GM19238 (cell line): ENCODE measurements around the gene NMNAT2.
"Not testable (repeated sequence)": the region's sequence is repeated elsewhere in the genome, so short reads cannot be mapped to it uniquely, and the experiment has no call there.

Source experiments
- DNase-seq: peaks from one replicate; pipeline ENCODE4 v3.0.0; 2011; ENCODE audit warnings: low spot score; ENCODE audit not compliant: insufficient read length

The NMNAT2 gene

DNA sequence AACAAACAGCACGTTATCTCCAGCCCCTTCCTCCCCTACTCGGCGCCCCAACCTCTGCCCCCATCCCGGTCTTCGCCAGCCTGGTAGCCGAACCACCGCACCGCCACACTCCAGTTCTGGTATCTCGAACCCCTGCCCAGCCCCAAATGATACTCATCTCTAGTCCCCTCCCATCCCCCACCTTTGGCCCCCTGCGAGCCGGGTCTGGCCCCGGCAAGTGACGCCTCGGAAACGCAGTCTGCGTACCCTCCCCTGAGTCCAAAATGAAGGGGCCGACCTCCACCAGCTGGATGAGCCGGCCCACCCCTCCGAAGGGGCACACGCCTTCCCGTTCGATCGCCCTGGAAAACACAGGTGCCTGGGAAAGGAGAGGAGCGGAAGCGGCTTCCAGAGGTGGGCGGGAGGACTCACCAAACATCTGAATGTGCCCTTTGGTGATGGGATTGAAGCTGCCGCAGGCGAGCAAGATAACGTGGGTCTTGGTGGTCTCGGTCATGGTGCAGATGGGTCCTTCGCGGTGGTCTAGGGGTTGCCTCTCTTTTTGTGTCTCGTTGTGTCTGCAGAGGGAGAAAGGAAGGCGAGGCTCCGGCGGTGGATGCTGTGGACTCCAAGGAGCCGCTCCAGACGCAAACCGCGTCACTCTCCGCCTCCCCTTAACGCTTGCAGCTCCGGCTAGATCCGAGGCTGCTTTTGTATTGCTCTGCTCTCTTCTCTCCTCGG is at the start of gene NMNAT2:
Gene NMNAT2 (minus strand): TSS at position 609 of the 720 bp plus-strand sequence. CDS start 113 bp downstream, at position 496.
- DNase-seq: no peak

DNA sequence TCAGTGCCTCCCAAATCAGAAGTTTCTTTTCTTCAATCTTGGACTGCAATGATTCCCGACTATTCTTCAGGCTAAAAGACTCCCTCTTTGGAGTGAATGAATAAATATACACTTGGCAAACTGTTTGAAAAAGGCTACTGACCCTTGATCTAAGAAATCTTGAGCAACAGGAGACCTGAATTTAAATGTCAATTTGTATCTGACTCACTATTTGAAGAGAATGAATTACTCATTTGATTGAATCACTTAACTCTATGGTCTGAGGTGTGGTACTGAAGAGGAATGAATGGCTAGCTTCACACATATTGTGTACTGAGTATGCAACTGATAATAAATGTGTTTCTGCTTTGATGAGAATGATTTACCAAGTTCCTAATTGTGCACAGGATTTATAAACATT is 49.5 kb upstream of the NMNAT2 start:
- no peak for DNase-seq

DNA sequence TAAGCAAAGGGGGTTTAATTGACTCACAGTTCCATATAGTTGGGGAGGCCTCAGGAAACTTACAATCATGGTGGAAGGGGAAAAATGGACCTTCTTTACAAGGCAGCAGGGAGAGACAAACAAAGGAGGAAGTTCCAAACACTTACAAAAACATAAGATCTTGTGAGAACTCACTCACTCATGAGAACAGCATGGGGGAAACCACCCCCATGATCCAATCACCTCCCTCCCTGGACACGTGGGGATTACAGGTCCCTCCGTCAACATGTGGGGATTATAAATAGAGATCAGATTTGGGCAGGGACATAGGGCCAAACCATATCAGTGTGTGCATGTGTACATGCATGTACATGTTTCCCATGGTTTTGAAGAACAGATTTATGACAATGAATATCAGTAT is 48.6 kb upstream of the NMNAT2 start:
- DNase-seq: no peak

DNA sequence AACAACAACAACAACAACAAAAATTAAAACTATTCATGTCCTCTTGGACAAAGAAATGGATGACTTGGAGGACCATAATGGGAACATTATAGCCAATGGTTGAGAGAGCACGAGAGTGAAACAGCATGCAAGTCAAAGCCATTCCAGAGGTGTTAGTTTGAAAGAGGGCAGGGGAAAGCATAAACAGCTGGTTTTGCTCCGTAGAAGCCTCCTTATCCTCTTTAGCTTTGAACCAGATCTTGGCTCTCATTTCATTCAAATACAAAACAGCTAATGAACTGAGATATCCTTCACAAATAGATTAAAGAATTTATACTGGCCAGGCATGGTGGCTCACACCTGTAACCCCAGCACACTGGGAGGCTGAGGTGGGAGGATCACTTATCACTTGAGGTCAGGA is 45.4 kb upstream of the NMNAT2 start:
- DNase-seq: no peak

DNA sequence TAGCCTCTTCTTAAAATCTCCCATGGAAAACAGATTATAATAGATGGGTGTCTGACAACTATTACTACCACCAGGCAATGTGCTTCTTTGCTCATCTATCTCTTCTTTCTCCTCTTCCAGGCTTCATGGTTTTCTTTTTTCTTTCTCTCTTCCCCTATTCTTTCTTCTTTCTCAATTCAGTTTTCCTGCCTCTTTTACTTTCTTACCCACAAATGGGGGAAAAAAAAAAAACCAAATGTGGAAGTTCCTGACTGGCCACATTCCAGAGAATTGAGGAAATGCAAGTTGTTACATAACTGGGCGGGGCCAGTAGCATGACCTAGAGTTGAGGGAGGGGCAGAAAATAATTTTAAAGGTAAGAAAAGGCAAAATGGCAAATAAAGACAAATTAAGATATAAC is 43.2 kb upstream of the NMNAT2 start:
- DNase-seq: no peak

DNA sequence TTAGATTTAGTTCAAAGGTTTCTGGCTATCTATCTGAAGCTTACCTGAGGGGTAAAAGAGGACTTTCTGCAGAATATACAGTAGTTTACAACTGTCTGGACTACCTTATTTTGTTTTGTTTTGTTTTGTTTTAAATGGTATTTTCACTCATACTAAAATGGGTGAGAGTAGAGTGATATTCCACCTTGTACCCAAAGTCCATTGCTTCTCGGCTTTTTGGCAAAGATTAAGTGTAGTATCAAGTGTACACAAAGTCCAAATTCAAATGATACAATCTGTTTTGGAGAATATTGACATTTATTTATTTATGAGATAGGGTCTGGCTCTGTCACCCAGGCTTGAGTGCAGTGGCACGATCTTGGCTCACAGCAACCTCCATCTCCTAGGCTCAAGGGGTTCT is 42.4 kb upstream of the NMNAT2 start:
- DNase-seq: no peak

DNA sequence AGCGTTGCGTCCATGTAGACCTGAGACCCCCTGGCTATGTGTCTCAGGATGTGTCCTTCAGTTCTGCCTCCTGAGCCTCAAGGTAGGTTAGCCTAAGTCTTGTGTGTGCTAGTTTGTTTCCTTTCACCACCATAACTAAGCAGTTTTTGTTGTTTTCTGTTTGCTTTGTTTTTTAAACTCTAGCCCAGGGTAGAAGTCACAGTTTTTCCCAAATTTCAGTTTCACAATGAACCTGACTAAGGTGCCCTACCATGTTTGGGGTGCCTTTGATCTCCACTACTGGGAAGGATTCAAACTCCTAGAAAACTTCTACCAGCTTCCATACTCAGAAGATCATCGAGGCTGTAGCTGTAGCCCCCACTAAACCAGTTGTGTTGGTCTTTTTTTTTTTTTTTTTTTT is 39.3 kb upstream of the NMNAT2 start:
- no peak for DNase-seq

DNA sequence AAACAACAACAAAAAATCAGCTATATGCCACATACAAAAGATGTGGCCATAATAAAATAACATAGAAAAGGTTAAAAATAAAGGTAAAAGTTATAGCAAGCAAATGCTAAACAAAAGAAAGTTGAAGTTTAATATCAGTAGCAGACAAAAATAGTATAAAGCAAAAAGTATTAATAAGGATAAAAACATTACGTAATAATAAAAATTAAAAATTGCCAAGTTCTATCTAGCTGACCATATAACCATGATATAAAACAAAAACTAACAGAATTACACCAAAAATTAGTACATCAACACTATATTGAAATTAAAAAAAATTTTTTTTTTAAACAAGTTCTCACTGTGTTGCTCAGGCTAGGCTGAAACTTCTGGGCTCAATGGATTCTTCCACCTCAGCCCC is 38.6 kb upstream of the NMNAT2 start:
- DNase-seq: no peak

DNA sequence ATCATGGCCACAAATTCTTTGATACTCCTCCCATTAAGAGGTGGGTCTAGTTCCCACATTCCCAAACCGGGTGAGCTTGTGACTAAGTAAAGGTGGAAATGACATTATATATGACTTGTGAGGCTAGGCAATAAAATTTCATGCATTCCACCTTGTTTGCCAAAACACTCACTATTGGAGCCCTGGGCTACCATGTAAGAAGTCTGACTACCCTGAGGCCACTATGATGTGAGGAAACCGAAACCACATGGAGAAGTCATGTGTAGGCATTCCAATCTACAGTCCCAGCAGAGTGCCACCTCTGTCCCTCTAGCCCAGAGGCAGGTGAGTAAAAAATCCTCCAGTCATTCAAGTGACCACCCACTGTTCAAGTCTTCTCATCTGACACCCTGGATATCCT is 36.2 kb upstream of the NMNAT2 start:
- DNase-seq: no peak

DNA sequence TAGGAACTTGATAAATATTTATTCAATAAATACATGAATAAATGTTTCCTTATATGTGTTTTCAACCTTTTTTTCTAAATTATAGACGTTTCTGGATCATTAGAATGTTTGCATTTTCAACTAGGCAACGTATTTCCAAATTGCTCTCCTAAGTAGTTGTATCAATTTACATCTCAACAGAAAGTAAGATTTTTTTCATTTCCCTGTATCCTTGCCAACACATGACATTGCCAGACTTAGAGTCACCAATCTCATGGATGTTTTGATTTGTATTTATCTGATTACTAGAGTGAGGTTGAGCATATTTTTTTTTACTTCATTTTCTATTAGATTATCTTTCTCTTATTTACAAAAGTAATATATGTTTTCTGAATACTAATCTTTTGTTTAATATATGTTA is 31.9 kb upstream of the NMNAT2 start:
- DNase-seq: no peak

DNA sequence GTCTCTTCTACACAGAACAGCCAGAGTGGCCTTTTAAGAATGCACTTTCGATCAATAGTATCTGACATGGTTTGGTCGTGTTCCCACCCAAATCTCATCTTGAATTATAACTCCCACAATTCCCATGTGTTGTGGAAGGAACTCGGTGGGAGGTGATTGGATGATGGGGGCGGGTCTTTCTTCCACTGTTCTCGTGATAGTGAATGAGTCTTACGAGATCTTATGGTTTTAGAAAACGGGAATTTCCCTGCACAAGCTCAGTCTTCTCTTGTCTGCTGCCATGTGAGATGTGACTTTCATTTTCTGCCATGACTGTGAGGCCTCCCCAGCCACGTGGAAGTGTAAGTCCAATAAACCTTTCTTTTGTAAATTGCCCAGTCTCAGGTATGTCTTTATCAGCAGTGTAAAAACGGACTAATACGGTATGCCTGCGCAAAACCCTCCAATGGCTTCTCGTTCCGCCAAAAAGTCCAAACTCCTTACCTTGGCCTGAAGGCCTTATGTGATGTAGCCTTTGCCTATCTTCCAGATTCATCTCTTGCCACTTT is 31.1 kb upstream of the NMNAT2 start:
- DNase-seq: no peak

DNA sequence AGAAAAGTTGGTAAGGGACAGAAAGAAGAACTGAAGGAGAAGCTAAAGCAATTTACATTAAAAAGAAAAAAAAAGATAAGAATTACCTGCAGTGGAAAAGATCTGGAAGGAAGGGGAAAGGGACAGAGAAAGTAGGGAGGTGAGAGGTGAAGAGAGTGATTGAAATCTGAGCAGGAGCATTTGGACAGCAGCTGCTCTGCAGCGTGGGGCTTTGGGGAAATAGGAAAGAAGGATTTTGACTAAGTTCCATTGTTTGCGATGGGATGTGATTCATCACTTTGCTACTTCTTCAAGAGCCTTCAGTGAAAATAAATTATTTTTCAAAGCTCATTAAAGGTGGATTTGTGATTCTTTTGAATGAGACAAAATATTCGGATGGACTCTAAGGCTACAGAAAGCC is 26.1 kb upstream of the NMNAT2 start:
- DNase-seq: no peak

DNA sequence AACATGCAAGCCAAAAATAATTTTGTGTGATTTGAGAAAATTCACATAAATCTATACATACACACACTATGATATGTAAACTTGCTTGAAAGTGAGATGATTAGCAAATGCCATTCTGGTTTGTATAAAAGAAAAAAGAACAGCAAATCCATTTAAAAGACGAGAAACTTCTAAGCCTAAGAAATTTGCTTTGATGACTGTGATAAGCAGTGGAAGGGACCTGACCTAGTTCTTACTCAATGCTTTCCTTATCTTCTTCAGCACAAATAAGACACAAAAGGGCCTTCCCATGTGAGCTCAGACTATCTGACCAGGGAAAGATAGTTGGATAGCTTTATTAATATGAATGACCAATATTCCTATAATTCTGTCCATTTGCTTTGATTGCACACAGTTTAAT is 25.3 kb upstream of the NMNAT2 start:
- DNase-seq: no peak

DNA sequence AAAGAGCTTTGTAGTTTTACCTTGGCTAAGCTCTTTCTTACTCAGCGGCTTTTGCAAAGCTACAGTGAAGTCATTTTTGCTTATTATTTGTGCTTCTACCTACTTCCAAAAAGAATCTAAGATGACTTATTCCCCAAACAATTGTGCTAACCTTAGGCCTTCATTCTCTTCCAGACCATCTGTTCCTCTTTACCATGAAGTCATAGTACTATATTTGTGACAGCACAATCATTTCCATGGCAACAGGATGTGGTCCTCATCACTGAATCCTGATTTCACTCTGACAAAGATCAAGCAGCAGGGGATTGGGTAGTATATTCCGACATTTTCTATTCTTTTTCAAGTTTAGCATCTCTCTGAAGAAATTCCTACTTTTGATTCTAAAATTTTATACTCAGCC is 24.8 kb upstream of the NMNAT2 start:
- no peak for DNase-seq

DNA sequence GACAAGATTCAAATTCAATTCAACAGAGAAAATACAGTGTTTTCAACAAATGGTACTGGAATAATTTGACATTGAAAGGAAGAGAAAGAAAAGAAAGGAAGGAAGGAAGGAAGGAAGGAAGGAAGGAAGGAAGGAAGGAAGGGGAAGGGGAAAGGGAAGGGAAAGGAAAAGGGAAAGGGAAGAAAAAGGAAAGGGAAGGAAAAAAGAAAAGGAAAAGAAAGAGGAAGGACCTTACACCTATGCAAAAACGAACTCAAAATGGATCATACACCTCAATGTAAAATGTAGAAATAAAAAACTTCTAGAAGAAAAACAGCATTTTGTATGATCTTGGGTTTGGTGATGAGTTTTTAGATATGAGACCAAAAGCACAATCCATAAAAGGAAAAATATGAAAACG is 19.9 kb upstream of the NMNAT2 start:
- no peak for DNase-seq

DNA sequence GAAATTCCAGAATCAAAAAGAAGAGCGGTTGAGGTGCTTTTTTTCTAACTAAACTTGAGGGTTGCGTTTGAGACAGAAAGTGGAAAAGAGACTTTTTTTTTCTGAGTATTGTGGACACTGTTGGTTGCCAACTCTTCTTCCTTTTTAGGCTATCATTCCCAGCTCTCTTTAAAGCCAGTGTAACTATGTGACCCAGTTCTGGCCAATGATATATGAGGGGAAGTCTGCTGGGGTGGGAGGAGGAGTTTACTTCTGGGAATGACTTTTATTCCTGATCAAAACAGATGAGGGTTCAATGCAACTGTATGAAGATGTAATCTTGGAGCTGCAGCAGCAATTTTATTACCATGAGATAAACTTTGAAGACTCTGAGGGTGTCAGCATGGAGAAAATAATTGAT is 17.3 kb upstream of the NMNAT2 start:
- DNase-seq: no peak

DNA sequence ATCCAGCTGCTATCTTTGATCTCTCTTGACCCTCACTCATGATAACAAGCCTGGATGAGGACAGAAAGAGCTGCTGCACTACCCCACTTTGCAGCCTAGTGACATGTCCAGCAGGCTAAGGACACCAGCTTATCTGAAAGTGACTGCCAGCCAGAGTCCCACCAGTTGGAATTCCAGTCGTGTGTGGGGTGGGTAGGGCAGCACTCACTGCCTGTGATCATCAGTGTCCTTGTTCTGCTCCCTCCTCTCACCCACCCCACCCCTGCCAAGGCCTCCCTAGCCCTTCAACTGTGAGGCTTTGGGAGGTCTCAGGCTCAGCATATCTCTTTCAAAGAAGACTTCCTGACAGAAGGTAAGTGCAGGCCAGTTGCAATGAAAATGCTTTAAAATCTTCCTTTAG is 15.5 kb upstream of the NMNAT2 start:
- no peak for DNase-seq

DNA sequence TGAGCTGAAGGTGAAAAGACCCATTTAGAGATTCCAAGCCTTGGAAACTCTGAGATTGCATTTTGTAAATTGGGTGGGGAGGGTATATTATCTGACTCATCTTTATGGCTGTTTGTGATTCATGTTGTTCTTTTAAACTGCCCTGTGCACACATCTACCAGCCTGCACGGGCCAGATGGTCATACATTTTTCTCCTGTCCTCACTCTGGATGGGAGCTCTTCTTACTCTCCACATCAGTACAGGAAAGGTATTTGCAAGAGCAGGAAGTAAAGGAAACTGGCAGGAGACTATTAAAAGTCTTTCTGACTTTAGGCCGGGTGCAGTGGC is 14.3 kb upstream of the NMNAT2 start:
- DNase-seq: no peak

DNA sequence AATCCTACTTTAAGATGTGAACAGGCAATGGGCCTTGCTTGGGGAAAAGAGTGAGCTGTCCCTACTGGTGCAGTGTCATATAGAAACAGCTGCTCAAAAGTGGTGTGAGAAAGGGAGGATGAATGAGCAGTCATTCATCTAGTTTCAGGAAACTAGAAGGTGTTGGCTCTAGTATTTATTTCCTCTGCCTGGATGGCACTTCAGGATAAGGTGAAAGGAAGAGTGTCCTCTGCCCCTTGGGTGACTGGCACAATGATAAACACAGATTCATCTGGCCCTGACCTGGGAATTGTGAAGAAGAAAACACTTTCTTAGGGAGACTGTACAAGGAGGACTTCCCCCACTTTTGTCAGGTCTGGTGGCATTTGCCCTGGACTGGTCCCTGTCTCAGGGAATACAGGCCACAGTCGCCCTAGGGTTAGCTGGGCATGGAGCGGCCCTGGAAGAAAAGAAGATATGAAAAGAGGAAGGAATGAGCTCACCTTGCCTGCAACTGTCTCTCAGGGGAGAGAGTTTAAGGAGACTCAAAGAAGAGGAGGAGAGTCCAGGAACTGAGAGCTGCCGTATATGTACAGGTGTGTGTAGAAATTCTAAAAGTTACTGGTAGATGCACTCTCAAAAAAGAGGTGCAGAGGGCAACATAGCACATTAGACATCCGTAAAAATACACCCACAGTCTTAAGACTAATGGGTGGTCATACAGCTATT is 13.8 kb upstream of the NMNAT2 start:
- no peak for DNase-seq

DNA sequence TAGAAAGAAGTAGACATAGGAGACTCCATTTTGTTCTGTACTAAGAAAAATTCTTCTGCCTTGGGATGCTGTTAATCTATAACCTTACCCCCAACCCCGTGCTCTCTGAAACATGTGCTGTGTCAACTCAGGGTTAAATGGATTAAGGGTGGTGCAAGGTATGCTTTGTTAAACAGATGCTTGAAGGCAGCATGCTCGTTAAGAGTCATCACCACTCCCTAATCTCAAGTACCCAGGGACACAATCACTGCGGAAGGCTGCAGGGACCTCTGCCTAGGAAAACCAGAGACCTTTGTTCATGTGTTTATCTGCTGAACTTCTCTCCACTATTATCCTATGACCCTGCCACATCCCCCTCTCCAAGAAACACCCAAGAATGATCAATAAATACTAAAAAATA is 9.4 kb upstream of the NMNAT2 start:
- not testable (repeated sequence) for DNase-seq

DNA sequence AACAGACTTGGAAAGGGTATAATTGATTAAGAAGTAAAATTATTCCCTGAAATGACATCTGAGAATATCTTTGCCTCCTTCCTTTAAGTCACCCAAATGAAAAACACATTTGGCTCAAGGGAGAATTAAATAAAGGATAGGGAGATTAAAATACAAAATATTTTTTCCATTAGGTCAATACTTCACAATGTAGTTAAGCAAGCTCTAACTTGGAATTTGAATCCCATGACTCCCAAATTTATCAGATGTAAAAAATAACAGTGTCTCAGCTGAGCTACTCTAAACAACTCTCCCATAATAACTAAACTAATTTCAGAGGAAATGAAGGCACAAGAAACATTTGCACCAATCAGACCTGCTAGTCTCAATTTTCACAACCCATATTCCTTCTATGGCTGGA is 6.5 kb upstream of the NMNAT2 start:
- no peak for DNase-seq

DNA sequence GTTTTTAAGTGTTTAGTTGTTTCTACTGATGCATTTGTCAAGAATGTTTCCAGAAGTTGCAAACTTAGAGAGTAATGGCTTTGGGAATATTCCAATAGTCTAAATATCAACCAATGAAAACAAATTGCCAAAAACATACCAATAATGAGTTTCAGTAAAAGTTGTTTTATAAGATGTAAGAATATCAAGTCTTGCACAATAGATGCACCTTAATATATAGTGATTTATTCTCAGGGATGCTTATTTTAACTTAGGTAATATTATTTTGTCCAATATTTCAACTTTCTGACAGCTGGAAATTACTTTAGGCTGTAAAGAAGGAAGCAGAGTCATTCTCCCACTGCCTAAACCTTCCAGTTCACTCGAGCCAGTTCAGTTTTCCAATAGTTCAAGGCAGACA is 5.4 kb upstream of the NMNAT2 start:
- DNase-seq: no peak

DNA sequence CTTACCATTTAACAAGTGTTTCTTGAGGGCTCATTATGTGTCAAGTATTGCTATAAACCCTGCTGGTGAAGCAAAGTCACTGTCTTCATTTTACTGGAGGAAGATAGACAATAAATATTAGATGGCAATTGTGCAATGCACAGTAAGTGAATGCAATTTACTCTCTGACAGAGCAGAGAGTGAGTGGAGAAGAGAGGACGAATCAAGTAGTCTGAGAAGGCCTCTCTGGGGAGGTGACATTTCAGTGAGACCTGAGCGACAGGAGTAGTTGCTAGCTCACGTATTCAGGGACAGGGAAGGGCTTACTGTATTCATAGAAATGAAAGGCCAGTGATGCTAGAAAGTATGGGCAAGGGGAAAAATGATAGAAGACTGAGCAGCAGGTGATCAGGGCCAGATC is 1.2 kb upstream of the NMNAT2 start:
- no peak for DNase-seq
